H7 (cell line): ENCODE measurements around the gene TCP11L1. TPM values are rescaled to one million over a fixed set of nuclear protein-coding genes. Genes with fewer than 3 reads are reported as not detected.

Experiments
- total RNA-seq: library from RNA; depleted of rRNA; stranded (reverse); fragments of >200 nt; shearing (Covaris generic); gene quantifications from 2 replicates; pipeline ENCODE4 v1.2.3, GENCODE V29; 2014; rRNA removed

The TCP11L1 gene
- total RNA-seq, 1 experiment from 2014 or later = 10.6 TPM

Other genes with a start within 250 kb of the TCP11L1 start
- gene CCDC73, start 244.9 kb upstream of the TCP11L1 start, total RNA-seq = 0.04 TPM in 1 of 2 replicates, not detected in the other
- 0.35 and 0.44 TPM in 2 replicates for gene PRRG4, start 209.6 kb upstream of the TCP11L1 start, total RNA-seq
- 23.7 and 44.9 TPM in 2 replicates for gene QSER1, start 146.8 kb upstream of the TCP11L1 start, total RNA-seq
- 5.6 and 6.2 TPM in 2 replicates for gene DEPDC7, start 23.7 kb upstream of the TCP11L1 start, total RNA-seq
- gene CSTF3, start 121.9 kb downstream of the TCP11L1 start, total RNA-seq = 31.6 and 46.0 TPM in 2 replicates
- 18.9 and 23.0 TPM in 2 replicates for gene HIPK3, start 217.8 kb downstream of the TCP11L1 start, total RNA-seq